Ishikawa (cell line): ENCODE data around the gene PROK1.

ENCODE experiments used
- CEBPB ChIP-seq: IDR thresholded peaks from 2 replicates; pipeline ENCODE4 v1.6.1; 2012
- CREB1 ChIP-seq: IDR thresholded peaks from 2 replicates; pipeline ENCODE4 v1.6.1; 2012; ENCODE audit warnings: low read depth
- EGR1 ChIP-seq: IDR thresholded peaks from 2 replicates; pipeline ENCODE4 v1.6.1; 2012
- EP300 ChIP-seq: IDR thresholded peaks from 2 replicates; pipeline ENCODE4 v1.6.1; 2012; ENCODE audit warnings: borderline replicate concordance
- FOXM1 ChIP-seq: IDR thresholded peaks from 2 replicates; pipeline ENCODE4 v1.6.1; 2012; ENCODE audit warnings: low read depth, borderline replicate concordance
- MAX ChIP-seq: IDR thresholded peaks from 2 replicates; pipeline ENCODE4 v1.6.1; 2012
- NFIC ChIP-seq: IDR thresholded peaks from 2 replicates; pipeline ENCODE4 v1.6.1; 2012
- RAD21 ChIP-seq: IDR thresholded peaks from 2 replicates; pipeline ENCODE4 v1.6.1; 2012; ENCODE audit warnings: low read depth
- REST ChIP-seq: IDR thresholded peaks from 2 replicates; pipeline ENCODE4 v1.6.1; 2012; ENCODE audit warnings: low read depth, mild to moderate bottlenecking
- TAF1 ChIP-seq: IDR thresholded peaks from 2 replicates; pipeline ENCODE4 v1.6.1; 2012; ENCODE audit warnings: low read depth, mild to moderate bottlenecking
- TCF12 ChIP-seq: IDR thresholded peaks from 2 replicates; pipeline ENCODE4 v1.6.1; 2012; ENCODE audit warnings: low read depth
- TEAD4 ChIP-seq: IDR thresholded peaks from 2 replicates; pipeline ENCODE4 v1.6.1; 2012
- USF1 ChIP-seq: IDR thresholded peaks from 2 replicates; pipeline ENCODE4 v1.6.1; 2012
- YY1 ChIP-seq: IDR thresholded peaks from 2 replicates; pipeline ENCODE4 v1.6.1; 2012; ENCODE audit warnings: low read depth
- ZBTB7A ChIP-seq: IDR thresholded peaks from 2 replicates; pipeline ENCODE4 v1.6.1; 2012; ENCODE audit warnings: low read depth

The PROK1 gene

GRCh38 chr1:110450929-110451328, at the start of gene PROK1:
PROK1 (plus strand) TSS chr1:110451149; CDS start chr1:110451217, 68 bp downstream.
- no peak for TF ChIP-seq CEBPB
- no peak for TF ChIP-seq TCF12
- TF ChIP-seq RAD21 = no peak
- TF ChIP-seq NFIC = no peak
- TF ChIP-seq TEAD4 = no peak
- TF ChIP-seq ZBTB7A = no peak
- TF ChIP-seq CREB1 = no peak
- no peak for TF ChIP-seq USF1
- TF ChIP-seq TAF1 = no peak
- TF ChIP-seq EP300 = no peak
- TF ChIP-seq YY1 = no peak
- TF ChIP-seq FOXM1 = no peak
- no peak for TF ChIP-seq REST

GRCh38 chr1:110403805-110404204, 47.1 kb upstream of the PROK1 start:
- TF ChIP-seq CEBPB (no peak), YY1 (no peak), RAD21 (no peak), TAF1 (no peak), CREB1 (no peak)

- TF ChIP-seq TEAD4 (no peak), NFIC (no peak), MAX (no peak), REST (no peak), TAF1 (no peak), TCF12 (no peak), YY1 (no peak), EP300 (no peak), USF1 (no peak), ZBTB7A (no peak), CEBPB (no peak), RAD21 (no peak), CREB1 (no peak), FOXM1 (no peak), EGR1 (no peak)
Observed at GRCh38 chr1:110404401-110404800, 46.5 kb upstream of the PROK1 start.

GRCh38 chr1:110407260-110408210, 43.4 kb upstream of the PROK1 start, which contains the start of gene LAMTOR5:
LAMTOR5 (minus strand) TSS chr1:110407694; CDS start chr1:110407620, 74 bp downstream.
- TF ChIP-seq NFIC (0 out of 2 replicates have a peak, but pooled peaks have one; percentile 6), TEAD4 (peak; percentile 58), EGR1 (no peak), CEBPB (no peak; the same call in 1 of the 2 replicates), USF1 (peak; percentile 89), MAX (peak; percentile 92), ZBTB7A (peak; percentile 72), YY1 (peak; percentile 79), EP300 (peak; percentile 14; the same call in 1 of the 2 replicates), REST (no peak), TAF1 (peak; percentile 79), CREB1 (peak; percentile 90), TCF12 (peak; percentile 55; the same call in 1 of the 2 replicates)
